GM21515 (cell line): ENCODE data around the gene ABCA3.
"Not testable (repeated sequence)": the region's sequence is repeated elsewhere in the genome, so short reads cannot be mapped to it uniquely, and the experiment has no call there.

Source experiments
- ATAC-seq: cut with Tn5 transposase; IDR thresholded peaks from one replicate; pipeline ENCODE4 v1.9.1; 2021; ENCODE audit not compliant: unreplicated experiment

The ABCA3 gene

GRCh38 chr16:2340564-2341455, at the start of gene ABCA3:
Gene ABCA3, minus strand, starts transcription at chr16:2340728. Its CDS starts 14,262 bp downstream, at chr16:2326466.
- ATAC-seq: peak; percentile 78

- no peak for ATAC-seq
Observed at GRCh38 chr16:2388875-2389433, 48.4 kb upstream of the ABCA3 start.

- ATAC-seq: no peak
Observed at GRCh38 chr16:2388139-2388874, 47.8 kb upstream of the ABCA3 start.

- no peak for ATAC-seq
Observed at GRCh38 chr16:2386990-2387389, 46.5 kb upstream of the ABCA3 start.

GRCh38 chr16:2385982-2386381, 45.5 kb upstream of the ABCA3 start:
- not testable (repeated sequence) for ATAC-seq

- ATAC-seq: no peak
Observed at GRCh38 chr16:2385190-2385836, 44.8 kb upstream of the ABCA3 start.

GRCh38 chr16:2384426-2384825, 43.9 kb upstream of the ABCA3 start:
- no peak for ATAC-seq

GRCh38 chr16:2383501-2383900, 43.0 kb upstream of the ABCA3 start:
- ATAC-seq: no peak

- no peak for ATAC-seq
Observed at GRCh38 chr16:2374644-2375043, 34.1 kb upstream of the ABCA3 start.

- no peak for ATAC-seq
Observed at GRCh38 chr16:2373176-2373575, 32.6 kb upstream of the ABCA3 start.

GRCh38 chr16:2372684-2373083, 32.2 kb upstream of the ABCA3 start:
- ATAC-seq: no peak

- ATAC-seq: no peak
Observed at GRCh38 chr16:2371421-2371820, 30.9 kb upstream of the ABCA3 start.

GRCh38 chr16:2370721-2371120, 30.2 kb upstream of the ABCA3 start:
- no peak for ATAC-seq

- no peak for ATAC-seq
Observed at GRCh38 chr16:2366660-2367309, 26.3 kb upstream of the ABCA3 start.

GRCh38 chr16:2365397-2366294, 25.1 kb upstream of the ABCA3 start:
- ATAC-seq: no peak

- no peak for ATAC-seq
Observed at GRCh38 chr16:2364638-2365210, 24.2 kb upstream of the ABCA3 start.

GRCh38 chr16:2362218-2362617, 21.7 kb upstream of the ABCA3 start:
- no peak for ATAC-seq

- ATAC-seq: no peak
Observed at GRCh38 chr16:2361129-2361528, 20.6 kb upstream of the ABCA3 start.

- no peak for ATAC-seq
Observed at GRCh38 chr16:2359919-2360318, 19.4 kb upstream of the ABCA3 start.
